ENCODE results near the gene CHD5. TPM values are rescaled to one million over a fixed set of nuclear protein-coding genes. Genes with fewer than 3 reads are reported as not detected.

Gene CHD5
- total RNA-seq, 1 experiment from 2014 or later = 62.9 TPM

- TF ChIP-seq TCF7L2 (IDR thresholded peaks at IDR 0.05; ENCODE audit: low read depth, low read length) (no peak), SIN3A (IDR thresholded peaks at IDR 0.05; ENCODE audit: borderline replicate concordance, insufficient read depth, low read depth, low read length) (no peak), POLR2AphosphoS5 (IDR thresholded peaks at IDR 0.05; ENCODE audit: low read depth, low read length) (no peak)
- TF ChIP-seq, protein P1, sequence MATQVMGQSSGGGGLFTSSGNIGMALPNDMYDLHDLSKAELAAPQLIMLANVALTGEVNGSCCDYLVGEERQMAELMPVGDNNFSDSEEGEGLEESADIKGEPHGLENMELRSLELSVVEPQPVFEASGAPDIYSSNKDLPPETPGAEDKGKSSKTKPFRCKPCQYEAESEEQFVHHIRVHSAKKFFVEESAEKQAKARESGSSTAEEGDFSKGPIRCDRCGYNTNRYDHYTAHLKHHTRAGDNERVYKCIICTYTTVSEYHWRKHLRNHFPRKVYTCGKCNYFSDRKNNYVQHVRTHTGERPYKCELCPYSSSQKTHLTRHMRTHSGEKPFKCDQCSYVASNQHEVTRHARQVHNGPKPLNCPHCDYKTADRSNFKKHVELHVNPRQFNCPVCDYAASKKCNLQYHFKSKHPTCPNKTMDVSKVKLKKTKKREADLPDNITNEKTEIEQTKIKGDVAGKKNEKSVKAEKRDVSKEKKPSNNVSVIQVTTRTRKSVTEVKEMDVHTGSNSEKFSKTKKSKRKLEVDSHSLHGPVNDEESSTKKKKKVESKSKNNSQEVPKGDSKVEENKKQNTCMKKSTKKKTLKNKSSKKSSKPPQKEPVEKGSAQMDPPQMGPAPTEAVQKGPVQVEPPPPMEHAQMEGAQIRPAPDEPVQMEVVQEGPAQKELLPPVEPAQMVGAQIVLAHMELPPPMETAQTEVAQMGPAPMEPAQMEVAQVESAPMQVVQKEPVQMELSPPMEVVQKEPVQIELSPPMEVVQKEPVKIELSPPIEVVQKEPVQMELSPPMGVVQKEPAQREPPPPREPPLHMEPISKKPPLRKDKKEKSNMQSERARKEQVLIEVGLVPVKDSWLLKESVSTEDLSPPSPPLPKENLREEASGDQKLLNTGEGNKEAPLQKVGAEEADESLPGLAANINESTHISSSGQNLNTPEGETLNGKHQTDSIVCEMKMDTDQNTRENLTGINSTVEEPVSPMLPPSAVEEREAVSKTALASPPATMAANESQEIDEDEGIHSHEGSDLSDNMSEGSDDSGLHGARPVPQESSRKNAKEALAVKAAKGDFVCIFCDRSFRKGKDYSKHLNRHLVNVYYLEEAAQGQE (IDR thresholded peaks at IDR 0.05; ENCODE audit: insufficient read depth in 1 of 2, low read depth in 2 of 2, low read length in 1 of 2) = no peak
- TF ChIP-seq, protein P2, sequence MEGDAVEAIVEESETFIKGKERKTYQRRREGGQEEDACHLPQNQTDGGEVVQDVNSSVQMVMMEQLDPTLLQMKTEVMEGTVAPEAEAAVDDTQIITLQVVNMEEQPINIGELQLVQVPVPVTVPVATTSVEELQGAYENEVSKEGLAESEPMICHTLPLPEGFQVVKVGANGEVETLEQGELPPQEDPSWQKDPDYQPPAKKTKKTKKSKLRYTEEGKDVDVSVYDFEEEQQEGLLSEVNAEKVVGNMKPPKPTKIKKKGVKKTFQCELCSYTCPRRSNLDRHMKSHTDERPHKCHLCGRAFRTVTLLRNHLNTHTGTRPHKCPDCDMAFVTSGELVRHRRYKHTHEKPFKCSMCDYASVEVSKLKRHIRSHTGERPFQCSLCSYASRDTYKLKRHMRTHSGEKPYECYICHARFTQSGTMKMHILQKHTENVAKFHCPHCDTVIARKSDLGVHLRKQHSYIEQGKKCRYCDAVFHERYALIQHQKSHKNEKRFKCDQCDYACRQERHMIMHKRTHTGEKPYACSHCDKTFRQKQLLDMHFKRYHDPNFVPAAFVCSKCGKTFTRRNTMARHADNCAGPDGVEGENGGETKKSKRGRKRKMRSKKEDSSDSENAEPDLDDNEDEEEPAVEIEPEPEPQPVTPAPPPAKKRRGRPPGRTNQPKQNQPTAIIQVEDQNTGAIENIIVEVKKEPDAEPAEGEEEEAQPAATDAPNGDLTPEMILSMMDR (IDR thresholded peaks at IDR 0.05) = no peak
- no peak overlapping the region for H3K4me3 ChIP-seq (ENCODE audit: low read depth in 2 of 2, low read length in 2 of 2)
- no peaks in the 10 kb centered on the region for H3K27me3 ChIP-seq (ENCODE audit: control insufficient read depth, insufficient read depth, low read length)
- in situ Hi-C loops (cut with HindIII; ENCODE audit: low pct_unique_long_range_greater_than_20kb, low sequenced_read_pairs) (no loop called here), intact Hi-C loops (cut with micrococcal nuclease; ENCODE audit: unreplicated experiment) (no loop called here)
- CTCF ChIA-PET = no interaction called here
- DNase-seq (ENCODE audit: low read depth, low spot score) (no peak), ATAC-seq (no peak)
- no peaks in the 10 kb centered on the region for H3K36me3 ChIP-seq (ENCODE audit: control insufficient read depth, insufficient read depth, low read length)
- POLR2A ChIA-PET = no interaction called here
- H3K4me1 ChIP-seq (ENCODE audit: control insufficient read depth, insufficient read depth, low read length) = no peaks in the 10 kb centered on the region
- H3K27ac ChIP-seq (ENCODE audit: low read length) = no peak overlapping the region
- no peaks in the 10 kb centered on the region for H3K9me3 ChIP-seq (ENCODE audit: control insufficient read depth, insufficient read depth, low read depth, low read length)
- no TSS peak for BruUV-seq (replicated peaks)
Observed at GRCh38 chr1:6068932-6069331, 111.2 kb downstream of the CHD5 start.

GRCh38 chr1:6068073-6068472, 112.0 kb downstream of the CHD5 start:
- no peaks in the 10 kb centered on the region for H3K9me3 ChIP-seq (ENCODE audit: control insufficient read depth, insufficient read depth, low read depth, low read length)
- TF ChIP-seq SIN3A (IDR thresholded peaks at IDR 0.05; ENCODE audit: borderline replicate concordance, insufficient read depth, low read depth, low read length) (no peak), TCF7L2 (IDR thresholded peaks at IDR 0.05; ENCODE audit: low read depth, low read length) (no peak), POLR2AphosphoS5 (IDR thresholded peaks at IDR 0.05; ENCODE audit: low read depth, low read length) (no peak)
- TF ChIP-seq, protein P1 (IDR thresholded peaks at IDR 0.05; ENCODE audit: insufficient read depth in 1 of 2, low read depth in 2 of 2, low read length in 1 of 2) = no peak
- TF ChIP-seq, protein P2 (IDR thresholded peaks at IDR 0.05) = no peak
- H3K36me3 ChIP-seq (ENCODE audit: control insufficient read depth, insufficient read depth, low read length) = no peaks in the 10 kb centered on the region
- no peaks in the 10 kb centered on the region for H3K27me3 ChIP-seq (ENCODE audit: control insufficient read depth, insufficient read depth, low read length)
- H3K27ac ChIP-seq (ENCODE audit: low read length) = no peak overlapping the region
- H3K4me1 ChIP-seq (ENCODE audit: control insufficient read depth, insufficient read depth, low read length) = no peaks in the 10 kb centered on the region
- intact Hi-C loops (cut with micrococcal nuclease; ENCODE audit: unreplicated experiment) (no loop called here), in situ Hi-C loops (cut with HindIII; ENCODE audit: low pct_unique_long_range_greater_than_20kb, low sequenced_read_pairs) (no loop called here)
- POLR2A ChIA-PET = no interaction called here
- DNase-seq (ENCODE audit: low read depth, low spot score) (no peak), ATAC-seq (no peak)
- H3K4me3 ChIP-seq (ENCODE audit: low read depth in 2 of 2, low read length in 2 of 2) = no peak overlapping the region
- no TSS peak for BruUV-seq (replicated peaks)
- CTCF ChIA-PET = interaction anchor here (0.6 kb wide), 1 partner anchor 46 kb away, joined by 3 read pairs; no protein-coding TSS in a partner anchor
